DMS153 treated with DMSO at 0.1 percent for 48 hours (cell line): Measurements from ENCODE around the gene CAPN11.
A peak's percentile ranks its signal among the peaks of the same experiment; 100 is the strongest.

ENCODE experiments used
- DNase-seq: peaks from one replicate; lab custom pipeline; 2025; ENCODE audit not compliant: unreplicated experiment; lab: John Stamatoyannopoulos, UW

CAPN11 gene

DNA sequence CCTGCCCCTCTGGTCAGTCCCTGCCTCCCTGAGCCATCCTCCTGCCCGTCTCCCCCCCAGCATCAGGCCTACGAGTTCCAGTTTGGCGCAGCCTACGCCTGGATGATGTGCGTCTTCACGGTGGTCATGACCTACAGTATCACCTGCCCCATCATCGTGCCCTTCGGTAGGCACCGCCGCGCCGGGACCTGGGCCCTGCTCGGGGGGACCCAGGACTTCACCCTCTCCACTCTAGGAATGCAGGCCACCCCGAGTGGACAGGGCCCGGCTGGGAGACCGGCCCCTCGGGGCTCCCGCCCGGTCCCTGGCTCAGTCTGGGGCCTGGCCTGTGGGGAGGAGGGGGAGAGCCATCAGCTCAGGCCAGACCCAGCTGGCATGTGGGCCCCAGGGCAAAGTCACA lies 6.1 kb upstream of the CAPN11 start:
- no peak for DNase-seq

DNA sequence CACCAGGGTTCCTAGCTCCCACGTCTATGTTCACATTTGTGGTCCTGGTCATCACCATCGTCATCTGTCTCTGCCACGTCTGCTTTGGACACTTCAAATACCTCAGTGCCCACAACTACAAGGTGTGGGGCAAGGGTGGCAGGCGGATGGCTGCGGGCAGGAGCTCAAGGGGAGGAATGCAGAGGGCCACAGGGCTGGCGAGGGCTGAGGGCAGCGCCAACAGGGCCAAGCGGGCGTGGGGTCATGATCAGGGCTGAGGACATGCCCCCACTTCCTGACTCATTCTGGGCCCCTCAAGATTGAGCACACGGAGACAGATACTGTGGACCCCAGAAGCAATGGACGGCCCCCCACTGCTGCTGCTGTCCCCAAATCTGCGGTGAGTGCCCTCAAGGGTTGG lies 4.6 kb upstream of the CAPN11 start:
- DNase-seq, result no peak

DNA sequence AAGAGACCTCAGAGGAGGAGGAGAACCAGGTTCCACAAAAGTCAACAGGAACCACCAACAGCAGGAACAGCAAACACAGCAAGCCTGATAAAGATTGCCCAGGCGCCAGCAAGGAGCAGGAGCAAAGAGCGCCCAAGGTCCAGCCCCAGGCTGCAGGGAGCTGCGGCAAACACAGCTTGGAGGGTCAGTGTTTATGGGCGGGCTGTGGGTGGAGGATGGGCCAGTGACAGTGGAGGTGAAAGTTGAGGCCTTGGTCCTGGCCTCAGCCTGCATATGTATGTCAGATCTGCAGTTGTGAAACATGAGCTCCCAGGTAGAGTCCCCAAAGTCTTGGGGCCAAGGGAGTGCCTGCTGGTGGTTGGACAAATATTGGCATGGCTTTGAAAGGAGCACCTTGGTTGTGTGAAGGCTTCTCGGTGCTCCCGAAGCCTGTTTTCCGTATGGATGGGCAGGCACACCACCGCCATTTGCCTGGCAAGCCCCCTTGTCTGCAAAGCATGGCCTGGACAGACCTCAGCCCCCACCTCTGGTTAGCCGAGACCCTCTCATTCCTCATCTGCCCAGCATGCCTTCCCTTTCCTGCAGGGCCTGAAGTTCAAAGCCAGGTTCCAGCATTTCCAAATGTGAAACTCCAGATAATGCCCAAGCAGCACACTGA lies 2.0 kb upstream of the CAPN11 start:
- no peak for DNase-seq

DNA sequence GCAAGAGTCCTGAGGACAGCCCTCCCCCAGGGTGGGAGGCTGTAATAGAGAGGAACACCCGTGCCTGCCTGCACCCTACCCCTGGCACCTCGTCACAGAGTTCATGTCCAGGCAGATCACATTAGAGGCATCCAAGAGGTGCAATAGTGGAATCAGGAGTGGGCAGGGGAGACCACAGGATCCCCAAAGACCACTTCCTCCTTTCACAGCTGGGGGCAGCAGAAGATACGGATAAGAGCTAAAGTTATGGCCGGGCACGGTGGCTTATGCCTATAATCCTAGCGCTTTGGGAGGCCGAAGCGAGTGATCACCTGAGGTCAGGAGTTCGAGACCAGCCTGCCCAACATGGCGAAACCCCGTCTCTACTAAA lies 1.5 kb upstream of the CAPN11 start:
- DNase-seq, result no peak

DNA sequence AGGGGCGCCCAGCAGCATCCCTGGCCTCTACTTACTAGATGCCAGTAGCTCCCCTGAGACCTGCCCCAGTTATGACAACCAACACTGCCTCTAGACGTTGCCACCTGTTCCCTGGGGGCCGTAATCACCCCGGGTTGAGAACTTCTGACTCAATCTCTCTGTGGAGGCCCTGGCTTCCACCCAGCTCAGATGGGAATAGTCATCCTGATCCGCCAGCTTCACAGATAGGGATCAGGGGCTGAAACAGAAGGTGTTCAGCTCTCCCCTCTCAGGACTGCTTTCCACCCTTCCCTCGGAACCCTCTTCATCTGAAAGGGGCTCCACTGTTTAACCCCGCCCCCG lies 3.3 kb downstream of the CAPN11 start:
- no peak for DNase-seq

DNA sequence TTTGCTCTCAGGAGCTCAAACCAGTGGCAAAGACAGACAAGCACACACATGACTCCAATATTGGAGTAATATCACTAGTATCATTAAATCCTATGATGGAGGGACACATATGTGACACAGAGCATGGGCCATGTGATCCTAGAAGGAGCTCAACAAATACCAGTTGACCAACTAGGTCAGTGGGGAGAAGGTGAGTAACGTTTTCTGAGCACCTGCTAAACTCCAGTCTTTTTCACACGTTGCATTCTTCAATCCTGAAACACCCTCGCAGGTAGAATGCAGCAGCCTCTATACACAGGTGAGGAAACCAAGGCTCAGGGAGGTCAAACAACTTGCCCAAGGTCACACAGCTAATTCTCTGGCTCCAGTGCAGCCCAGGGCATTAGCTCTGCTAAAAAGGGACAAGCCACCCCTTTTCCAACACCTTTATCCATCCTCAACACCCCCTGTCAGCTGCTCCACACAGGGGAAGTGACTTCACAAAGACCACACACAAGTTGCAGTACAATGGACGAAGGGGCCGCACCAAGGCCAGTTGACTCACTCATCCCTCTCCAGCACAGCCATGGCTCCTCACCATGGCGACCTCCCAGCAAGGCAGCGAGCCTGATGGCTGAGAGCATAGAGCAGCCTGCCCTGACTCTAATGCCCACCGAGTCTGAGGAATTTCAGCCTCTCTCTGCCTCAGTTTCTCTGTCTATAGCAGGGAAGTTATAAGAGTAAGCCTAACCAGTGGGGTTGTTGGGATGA lies 4.4 kb downstream of the CAPN11 start:
- no peak for DNase-seq

DNA sequence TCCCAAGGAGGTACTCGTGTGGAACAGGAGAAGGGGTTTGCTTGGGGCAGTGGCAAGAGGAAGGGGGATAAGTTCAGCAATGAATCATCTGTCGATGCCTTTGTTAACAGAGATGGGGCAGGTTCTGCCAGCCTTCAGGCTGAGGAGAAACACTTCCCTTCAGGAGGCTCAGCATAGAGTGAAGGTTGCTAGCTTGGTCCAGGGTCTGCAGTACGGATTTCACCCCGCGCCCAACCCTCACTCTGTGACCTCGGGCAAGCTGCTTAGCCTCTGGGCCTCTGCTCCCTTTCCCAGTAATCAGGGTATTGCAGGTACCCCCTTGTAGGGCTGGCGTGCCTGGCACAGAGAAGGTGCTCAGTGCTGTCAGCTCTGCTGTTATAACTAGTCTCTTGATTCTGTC lies 7.5 kb downstream of the CAPN11 start:
- no peak for DNase-seq

DNA sequence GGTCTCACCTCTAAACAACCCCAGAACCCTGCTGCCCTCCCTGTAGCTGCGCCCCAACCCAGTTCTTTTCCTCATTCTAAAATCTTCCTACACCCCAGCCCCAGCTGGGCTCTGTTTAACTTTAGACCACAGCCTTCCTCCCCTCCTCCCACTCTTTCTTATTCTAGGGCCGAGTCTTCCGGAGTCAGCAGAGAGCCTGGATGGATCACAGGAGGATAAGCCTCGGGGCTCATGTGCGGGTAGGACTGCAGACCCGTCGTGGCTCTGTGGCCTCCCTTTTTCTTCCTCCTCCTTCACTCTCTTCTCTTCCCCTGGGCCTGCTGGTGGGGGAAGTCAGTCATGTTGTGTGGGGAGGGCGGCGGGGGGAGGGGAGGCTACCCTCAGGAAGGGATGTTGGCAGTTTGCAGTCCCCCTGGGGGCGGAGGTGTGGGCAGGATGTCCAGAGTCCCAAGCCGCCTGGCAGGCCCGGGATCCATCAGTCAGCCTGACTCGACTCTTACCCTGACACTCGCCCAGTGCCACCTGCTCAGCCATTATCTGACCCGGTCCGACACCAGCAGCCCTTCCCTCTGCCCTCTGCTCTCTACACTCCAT lies 8.1 kb downstream of the CAPN11 start:
- no peak for DNase-seq

DNA sequence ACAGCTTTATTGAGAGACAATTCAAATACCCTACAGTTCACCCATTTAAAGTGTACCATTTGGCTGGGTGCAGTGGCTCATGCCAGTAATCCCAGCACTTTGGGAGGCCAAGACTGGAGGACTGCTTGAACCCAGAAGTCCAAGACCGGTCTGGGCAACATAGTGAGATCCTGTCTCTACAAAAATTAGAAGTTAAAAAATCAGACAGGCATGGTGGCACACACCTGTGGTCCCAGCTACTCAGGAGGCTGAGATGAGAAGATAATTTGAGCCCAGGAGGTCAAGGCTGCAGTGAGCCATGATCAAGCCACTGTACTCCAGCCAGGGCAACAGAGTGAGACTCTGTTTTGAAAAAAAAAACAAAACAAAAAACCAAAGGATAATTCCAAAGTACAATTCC lies 8.9 kb downstream of the CAPN11 start:
- no peak for DNase-seq

DNA sequence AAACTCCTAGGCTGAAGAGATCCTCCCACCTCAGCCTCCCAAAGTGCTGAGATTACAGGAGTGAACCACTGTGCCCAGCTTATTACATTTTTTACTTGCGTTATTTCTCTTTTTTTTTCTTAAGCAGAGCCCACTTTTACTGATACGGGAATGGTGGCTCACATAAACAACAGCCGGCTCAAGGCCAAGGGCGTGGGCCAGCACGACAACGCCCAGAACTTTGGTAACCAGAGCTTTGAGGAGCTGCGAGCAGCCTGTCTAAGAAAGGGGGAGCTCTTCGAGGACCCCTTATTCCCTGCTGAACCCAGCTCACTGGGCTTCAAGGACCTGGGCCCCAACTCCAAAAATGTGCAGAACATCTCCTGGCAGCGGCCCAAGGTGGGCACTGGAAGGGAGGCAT lies 10.5 kb downstream of the CAPN11 start:
- no peak for DNase-seq

DNA sequence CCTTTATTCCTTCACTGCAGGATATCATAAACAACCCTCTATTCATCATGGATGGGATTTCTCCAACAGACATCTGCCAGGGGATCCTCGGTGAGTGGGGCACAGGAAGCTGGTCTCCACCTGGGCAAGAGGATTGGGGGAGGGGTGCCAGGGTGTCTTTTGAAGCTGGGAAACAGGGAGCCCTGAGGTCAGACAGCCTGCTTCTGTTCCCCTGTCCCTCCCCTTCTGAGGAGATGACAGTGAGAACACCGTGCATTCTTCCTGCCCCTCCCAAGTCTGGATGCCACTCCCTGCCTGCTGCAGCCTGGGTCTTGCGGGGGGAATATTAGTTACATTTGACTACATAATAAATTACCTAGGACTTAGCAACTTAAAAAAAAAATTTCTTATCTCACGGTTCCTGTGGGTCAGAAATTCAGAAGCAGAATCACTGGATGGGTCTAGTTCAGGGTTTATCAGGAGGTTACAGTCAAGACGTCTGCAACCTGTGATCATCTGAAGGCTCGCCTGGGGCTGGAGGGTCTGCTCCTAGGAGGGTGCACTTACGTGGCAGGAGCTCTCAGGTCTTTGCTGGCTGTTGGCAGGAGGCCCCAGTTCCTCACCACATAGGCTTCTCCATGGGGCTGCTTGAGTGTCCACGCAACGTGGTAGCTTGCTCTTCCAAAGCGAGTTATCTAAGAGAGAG lies 11.4 kb downstream of the CAPN11 start:
- no peak for DNase-seq

DNA sequence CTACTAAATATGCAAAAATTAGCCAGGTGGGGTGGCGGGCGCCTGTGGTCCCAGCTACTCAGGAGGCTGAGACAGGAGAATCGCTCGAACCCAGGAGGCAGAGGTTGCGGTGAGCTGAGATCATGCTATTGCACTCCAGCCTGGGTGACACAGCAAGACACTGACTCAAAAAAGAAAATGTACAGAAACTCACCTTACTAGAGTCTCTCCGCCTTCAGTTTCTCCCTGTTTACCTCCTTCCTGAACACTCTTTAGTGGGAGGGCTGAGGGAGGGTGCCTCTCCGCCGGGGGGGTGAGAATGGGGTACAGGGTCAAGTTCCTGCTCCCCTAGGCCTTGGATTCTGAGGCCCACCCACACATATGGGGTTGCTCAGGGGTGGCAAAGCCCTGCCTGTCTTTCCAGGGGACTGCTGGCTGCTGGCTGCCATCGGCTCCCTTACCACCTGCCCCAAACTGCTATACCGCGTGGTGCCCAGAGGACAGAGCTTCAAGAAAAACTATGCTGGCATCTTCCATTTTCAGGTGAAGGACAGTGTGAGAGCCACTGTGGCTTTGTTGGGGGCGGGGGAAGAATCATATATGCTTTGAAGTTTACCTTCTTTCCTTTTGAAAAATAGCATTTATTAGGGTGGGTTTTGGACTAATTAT lies 13.4 kb downstream of the CAPN11 start:
- DNase-seq, result no peak

DNA sequence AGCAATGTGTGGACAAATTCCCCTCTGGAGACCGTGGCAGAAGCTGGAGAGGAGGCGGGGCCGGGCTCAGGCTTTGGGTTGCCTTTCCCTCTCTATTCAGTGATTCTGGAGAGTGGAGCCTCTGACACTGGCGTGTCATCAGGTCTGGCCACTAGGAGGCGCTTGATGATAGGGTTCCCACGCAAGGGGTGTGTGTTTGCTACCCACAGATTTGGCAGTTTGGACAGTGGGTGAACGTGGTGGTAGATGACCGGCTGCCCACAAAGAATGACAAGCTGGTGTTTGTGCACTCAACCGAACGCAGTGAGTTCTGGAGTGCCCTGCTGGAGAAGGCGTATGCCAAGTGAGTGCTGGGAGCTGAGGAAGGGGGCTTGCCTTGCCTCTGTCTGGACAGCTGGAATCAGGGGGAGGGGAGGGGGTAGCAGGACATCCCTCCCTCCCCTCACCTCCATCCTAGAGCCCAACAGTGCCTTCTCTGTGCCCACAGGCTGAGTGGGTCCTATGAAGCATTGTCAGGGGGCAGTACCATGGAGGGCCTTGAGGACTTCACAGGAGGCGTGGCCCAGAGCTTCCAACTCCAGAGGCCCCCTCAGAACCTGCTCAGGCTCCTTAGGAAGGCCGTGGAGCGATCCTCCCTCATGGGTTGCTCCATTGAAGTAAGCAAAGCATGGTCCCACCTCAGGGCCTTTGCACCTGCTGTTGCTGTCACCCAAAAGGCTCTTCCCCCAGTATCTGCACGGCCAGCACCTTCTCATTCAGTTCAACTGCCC lies 14.3 kb downstream of the CAPN11 start:
- peak; percentile 45 for DNase-seq

DNA sequence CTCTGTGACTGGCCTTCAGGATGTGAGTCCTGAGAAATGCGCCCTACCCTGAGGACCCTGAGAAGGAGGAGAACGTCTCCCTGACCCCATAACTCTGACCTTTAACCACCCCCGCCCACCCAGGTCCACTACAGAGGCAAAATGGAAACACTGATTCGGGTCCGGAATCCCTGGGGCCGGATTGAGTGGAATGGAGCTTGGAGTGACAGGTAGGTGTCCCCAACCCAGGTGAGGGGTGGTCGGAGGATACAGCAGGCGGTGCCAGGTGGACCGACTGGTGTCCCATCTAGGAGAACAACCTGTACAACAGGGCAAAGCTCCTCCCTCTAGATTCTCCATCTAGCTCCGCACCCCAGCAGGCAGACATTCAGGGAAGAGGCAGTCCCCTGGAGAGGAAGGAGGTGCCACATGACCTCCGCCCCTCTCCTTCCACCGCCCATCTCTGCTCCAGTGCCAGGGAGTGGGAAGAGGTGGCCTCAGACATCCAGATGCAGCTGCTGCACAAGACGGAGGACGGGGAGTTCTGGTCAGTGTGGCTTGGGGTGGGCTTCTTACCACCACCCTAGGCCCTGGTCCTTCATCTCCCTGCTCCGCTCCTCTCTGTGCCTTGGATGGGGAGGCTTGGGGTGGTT lies 17.6 kb downstream of the CAPN11 start:
- DNase-seq, result no peak

DNA sequence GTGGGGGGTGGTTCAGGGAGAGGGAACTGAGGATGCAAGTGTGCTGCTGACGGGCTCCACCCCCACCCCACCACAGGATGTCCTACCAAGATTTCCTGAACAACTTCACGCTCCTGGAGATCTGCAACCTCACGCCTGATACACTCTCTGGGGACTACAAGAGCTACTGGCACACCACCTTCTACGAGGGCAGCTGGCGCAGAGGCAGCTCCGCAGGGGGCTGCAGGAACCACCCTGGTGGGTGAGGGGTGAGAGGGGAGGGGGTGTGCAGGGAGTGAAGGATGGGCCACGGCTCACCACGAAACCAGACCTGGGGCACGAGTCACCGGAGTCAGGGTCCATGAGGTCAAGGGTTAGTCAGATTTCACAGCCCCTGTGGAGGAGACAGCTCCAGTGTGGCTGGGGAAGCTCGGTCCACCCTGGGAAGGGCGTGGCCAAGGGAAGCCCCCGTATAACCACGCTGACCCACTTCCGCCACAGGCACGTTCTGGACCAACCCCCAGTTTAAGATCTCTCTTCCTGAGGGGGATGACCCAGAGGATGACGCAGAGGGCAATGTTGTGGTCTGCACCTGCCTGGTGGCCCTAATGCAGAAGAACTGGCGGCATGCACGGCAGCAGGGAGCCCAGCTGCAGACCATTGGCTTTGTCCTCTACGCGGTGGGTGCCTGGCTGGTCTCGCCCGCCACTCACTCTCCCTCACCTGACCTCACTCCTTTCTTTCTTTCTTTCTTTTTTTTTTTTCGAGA lies 18.3 kb downstream of the CAPN11 start:
- no peak for DNase-seq

DNA sequence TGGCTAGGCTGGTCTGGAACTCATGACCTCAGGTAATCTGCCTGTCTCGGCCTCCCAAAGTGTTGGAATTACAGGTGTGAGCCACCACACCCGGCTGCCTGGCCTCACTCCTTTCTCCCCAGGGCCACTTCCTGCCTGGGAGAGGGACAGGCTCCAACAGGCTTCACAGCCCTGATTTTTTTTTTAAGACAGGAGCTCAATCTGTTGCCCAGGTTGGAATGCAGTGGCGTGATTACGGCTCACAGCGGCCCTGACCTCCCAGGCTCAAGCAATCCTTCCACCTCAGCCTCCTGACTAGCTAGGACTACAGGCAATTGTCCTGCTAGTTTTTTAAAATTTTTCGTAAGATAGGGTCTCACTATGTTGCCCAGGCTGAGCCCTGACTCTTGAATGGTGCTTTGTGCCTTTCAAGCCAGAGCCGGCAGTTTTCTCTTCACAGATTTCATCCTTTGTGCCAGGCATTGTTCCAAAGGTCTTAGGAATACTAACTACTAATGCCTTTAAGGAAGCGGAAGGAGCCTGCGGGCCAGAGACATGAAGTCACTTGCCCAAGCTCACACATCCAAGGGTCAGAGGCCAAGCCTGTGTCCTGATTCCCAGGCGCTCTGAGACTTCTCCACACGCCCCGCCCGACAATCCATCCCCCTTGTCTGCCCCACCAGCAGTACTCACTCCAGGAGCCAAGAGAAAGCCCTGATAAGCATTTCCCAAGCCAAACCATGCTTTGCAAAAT lies 19.2 kb downstream of the CAPN11 start:
- no peak for DNase-seq

DNA sequence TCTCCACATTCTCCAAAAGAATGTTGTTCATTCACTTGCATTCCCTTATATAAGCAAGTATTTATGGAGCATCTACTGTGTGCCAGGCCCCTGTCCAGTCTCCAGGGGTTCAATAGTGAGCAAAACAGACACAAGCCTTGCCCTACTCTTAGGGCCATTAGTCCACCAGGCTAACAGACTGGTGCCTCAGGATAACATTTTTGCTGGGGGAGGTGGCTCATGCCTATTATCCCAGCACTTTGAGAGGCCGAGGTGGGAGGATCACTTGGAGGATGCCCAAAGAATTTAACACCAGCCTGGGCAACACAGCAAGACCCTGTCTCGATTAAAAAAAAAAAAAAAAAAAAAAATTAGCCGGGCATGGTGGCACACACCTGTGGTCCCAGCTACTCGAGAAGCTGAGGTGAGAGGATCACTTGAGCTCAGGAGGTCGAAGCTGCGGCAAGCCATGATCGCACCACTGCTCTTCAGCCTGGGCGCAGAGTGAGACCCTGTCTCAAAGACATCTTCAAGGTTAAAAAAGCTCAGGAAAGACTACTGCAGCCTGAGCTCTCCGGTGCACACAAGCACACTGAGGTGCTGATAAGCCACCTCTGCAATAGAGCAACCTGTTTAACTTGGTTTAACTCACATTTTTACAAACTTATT lies 19.9 kb downstream of the CAPN11 start:
- DNase-seq, result no peak

DNA sequence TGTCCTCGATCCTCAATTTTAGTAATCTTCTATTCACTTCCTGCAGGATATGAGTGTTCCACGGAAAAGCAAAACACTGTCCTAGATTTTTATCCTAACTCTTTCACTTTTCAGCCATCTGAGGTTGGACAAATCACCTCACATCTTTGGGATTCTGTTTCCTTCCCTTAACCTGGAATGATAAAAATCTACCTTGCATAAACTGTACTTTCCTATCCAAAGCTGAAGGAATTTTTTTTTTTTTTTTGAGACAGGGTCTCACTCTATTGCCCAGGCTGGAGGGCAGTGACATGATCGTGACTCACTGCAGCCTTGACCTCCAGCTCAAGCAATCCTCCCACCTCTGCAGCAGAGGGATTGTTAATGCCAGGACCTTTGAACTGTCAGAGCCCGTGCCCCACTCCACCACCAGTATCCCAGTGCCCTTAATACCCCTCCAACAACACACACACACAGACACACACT lies 20.5 kb downstream of the CAPN11 start:
- no peak for DNase-seq
